ENCODE data around the gene CCDC85B.

Gene CCDC85B

DNA sequence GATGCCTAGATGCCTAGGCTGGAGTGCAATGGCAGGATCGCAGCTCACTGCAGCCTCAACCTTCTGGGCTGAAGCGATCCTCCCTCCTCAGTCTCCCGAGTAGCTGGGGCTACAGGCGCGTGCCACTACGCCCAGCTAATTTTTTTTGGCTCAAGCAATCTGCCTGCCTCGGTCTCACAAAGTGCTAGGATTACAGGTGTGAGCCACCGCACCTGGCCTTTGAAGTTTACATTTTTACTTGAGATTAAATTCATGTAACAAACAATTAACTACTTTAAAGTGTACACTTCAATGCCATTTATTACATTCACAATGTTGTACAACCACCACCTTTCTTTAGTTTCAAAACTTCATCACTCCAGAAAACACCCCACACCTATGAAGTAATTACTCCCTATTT is 13.2 kb downstream of the CCDC85B start:
- H3K4me3 ChIP-seq = no peak overlapping the region
- no peaks in the 10 kb centered on the region for H3K9me3 ChIP-seq
- H3K36me3 ChIP-seq = no peaks in the 10 kb centered on the region
- no peak for TF ChIP-seq Cebpa-rat (IDR thresholded peaks at IDR 0.05)
- H3K4me2 ChIP-seq = peak overlapping the region; percentile 72; the same call in 1 of the 2 replicates
- H3K9ac ChIP-seq = no peak overlapping the region
- H3K27ac ChIP-seq = no peak overlapping the region
- no peaks in the 10 kb centered on the region for H4K20me1 ChIP-seq
- H3K4me1 ChIP-seq = peaks cover 39% of the 10 kb centered on the region
- H3K27me3 ChIP-seq = peaks cover 36% of the 10 kb centered on the region

- Histone ChIP-seq H3K4me2 (no peak overlapping the region), H3K27ac (no peak overlapping the region), H3K9ac (no peak overlapping the region), H3K4me1 (peaks cover 33% of the 10 kb centered on the region), H3K4me3 (no peak overlapping the region), H3K27me3 (peaks cover 7% of the 10 kb centered on the region), H4K20me1 (no peaks in the 10 kb centered on the region), H3K36me3 (no peaks in the 10 kb centered on the region), H3K9me3 (no peaks in the 10 kb centered on the region)
- TF ChIP-seq Cebpa-rat (IDR thresholded peaks at IDR 0.05) = no peak
Observed at GRCh38 chr11:65906602-65907001, 16.1 kb downstream of the CCDC85B start.

- H3K4me1 ChIP-seq = peaks cover 40% of the 10 kb centered on the region
- no peak for TF ChIP-seq Cebpa-rat (IDR thresholded peaks at IDR 0.05)
- H3K9me3 ChIP-seq = no peaks in the 10 kb centered on the region
- H3K27ac ChIP-seq = no peak overlapping the region
- no peak overlapping the region for H3K4me2 ChIP-seq
- no peaks in the 10 kb centered on the region for H3K27me3 ChIP-seq
- H3K4me3 ChIP-seq = no peak overlapping the region
- H3K36me3 ChIP-seq = no peaks in the 10 kb centered on the region
- H3K9ac ChIP-seq = no peak overlapping the region
- H4K20me1 ChIP-seq = no peaks in the 10 kb centered on the region
Observed at GRCh38 chr11:65907878-65908277, 17.4 kb downstream of the CCDC85B start.

- no peak overlapping the region for H3K9ac ChIP-seq
- H3K4me1 ChIP-seq = peaks cover 62% of the 10 kb centered on the region
- 0 out of 2 replicates have a peak overlapping the region, but pooled peaks have one; percentile 27 for H3K27ac ChIP-seq
- H3K4me2 ChIP-seq = peak overlapping the region; percentile 66
- no peaks in the 10 kb centered on the region for H3K36me3 ChIP-seq
- no peaks in the 10 kb centered on the region for H3K9me3 ChIP-seq
- no peak overlapping the region for H3K4me3 ChIP-seq
- TF ChIP-seq Cebpa-rat (IDR thresholded peaks at IDR 0.05) = no peak
- no peaks in the 10 kb centered on the region for H3K27me3 ChIP-seq
- H4K20me1 ChIP-seq = peaks cover 20% of the 10 kb centered on the region; the same call in 1 of the 2 replicates
Observed at GRCh38 chr11:65911682-65912568, 21.5 kb downstream of the CCDC85B start.

DNA sequence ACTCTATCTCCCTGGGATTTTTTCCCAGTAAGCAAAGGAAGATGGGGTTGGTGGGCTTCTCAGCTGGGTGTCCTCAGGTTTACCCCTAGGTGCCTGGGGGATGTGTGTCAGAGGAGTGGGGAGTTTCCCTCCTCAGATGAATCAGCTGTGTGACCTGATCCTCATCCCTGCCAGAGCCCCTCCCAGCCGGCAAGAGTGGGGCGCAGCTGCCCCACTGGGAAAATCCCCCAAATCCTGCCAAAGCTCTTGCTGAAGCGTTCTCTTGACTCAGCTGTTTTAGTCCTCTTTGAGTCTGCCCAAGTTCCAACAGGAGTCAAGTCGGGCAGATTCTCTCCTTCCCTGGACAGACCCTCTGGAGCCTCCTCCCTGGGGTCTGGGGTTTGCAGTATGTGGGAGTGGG is 22.4 kb downstream of the CCDC85B start:
- Histone ChIP-seq H4K20me1 (peaks cover 29% of the 10 kb centered on the region; the same call in 1 of the 2 replicates), H3K4me2 (no peak overlapping the region), H3K27ac (no peak overlapping the region), H3K9me3 (no peaks in the 10 kb centered on the region), H3K4me3 (no peak overlapping the region), H3K36me3 (peaks cover 6% of the 10 kb centered on the region; the same call in 1 of the 2 replicates), H3K9ac (no peak overlapping the region), H3K27me3 (no peaks in the 10 kb centered on the region), H3K4me1 (peaks cover 71% of the 10 kb centered on the region)
- no peak for TF ChIP-seq Cebpa-rat (IDR thresholded peaks at IDR 0.05)

- H3K27ac ChIP-seq = peak overlapping the region; percentile 16
- H3K9ac ChIP-seq = peak overlapping the region; percentile 42; the same call in 1 of the 2 replicates
- no peaks in the 10 kb centered on the region for H3K27me3 ChIP-seq
- no peaks in the 10 kb centered on the region for H3K9me3 ChIP-seq
- peaks cover 34% of the 10 kb centered on the region; the same call in 1 of the 2 replicates for H4K20me1 ChIP-seq
- H3K4me3 ChIP-seq = 0 out of 2 replicates have a peak overlapping the region, but pooled peaks have one; percentile 35
- peaks cover 67% of the 10 kb centered on the region for H3K4me1 ChIP-seq
- no peak for TF ChIP-seq Cebpa-rat (IDR thresholded peaks at IDR 0.05)
- H3K36me3 ChIP-seq = peaks cover 6% of the 10 kb centered on the region; the same call in 1 of the 2 replicates
- peak overlapping the region; percentile 96 for H3K4me2 ChIP-seq
Observed at GRCh38 chr11:65915101-65915820, 24.8 kb downstream of the CCDC85B start.

DNA sequence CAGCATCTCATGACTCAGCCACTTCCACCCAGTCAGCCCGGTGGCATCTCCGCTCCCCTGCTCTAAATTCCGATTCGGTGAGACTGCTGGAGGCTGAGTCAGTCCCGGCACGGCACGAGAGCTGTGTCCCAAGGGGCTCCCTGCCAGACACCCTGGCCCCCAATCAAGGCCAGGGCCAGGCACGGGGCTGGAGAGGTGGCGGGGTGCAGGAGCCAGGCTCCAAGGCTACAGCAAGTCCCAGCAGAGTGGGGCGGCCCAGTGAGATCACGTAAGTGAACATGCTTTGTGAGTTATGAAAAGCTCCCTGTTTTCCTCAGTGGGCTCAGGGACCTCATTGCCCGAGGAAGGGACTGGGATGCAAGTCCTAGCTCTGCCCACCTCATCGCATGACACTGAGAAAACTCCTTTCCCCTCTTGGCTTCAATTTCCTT is 25.4 kb downstream of the CCDC85B start:
- Histone ChIP-seq H4K20me1 (peaks cover 37% of the 10 kb centered on the region; the same call in 1 of the 2 replicates), H3K36me3 (peaks cover 7% of the 10 kb centered on the region; the same call in 1 of the 2 replicates), H3K4me2 (peak overlapping the region; percentile 96), H3K27ac (peak overlapping the region; percentile 16), H3K4me3 (peak overlapping the region; percentile 35; the same call in 1 of the 2 replicates), H3K4me1 (peaks cover 72% of the 10 kb centered on the region), H3K9me3 (no peaks in the 10 kb centered on the region), H3K9ac (peak overlapping the region; percentile 42; the same call in 1 of the 2 replicates), H3K27me3 (no peaks in the 10 kb centered on the region)
- no peak for TF ChIP-seq Cebpa-rat (IDR thresholded peaks at IDR 0.05)

DNA sequence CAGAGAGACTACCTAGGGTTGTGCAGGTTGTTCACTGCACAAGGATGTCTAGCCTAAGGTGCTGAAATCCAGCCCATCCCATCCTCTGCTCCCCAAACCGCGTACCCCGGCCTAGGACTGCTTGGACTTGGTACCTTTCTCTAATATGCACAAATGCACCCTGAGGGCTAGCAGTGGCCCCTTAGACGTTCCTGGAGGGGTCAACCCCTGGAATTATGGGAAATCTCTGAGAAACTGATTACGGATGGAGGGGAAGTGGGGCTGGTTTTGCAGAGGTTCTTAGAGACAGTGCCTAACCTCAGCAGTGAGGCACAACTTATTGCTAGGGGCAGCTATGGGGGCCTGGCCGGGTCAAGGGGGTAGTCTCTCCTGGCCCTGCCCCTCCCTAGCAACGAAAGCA is 25.9 kb downstream of the CCDC85B start:
- Histone ChIP-seq H3K27me3 (no peaks in the 10 kb centered on the region), H3K9me3 (no peaks in the 10 kb centered on the region), H3K36me3 (peaks cover 12% of the 10 kb centered on the region; the same call in 1 of the 2 replicates), H3K9ac (0 out of 2 replicates have a peak overlapping the region, but pooled peaks have one; percentile 42), H3K4me2 (peak overlapping the region; percentile 96), H3K4me3 (0 out of 2 replicates have a peak overlapping the region, but pooled peaks have one; percentile 35), H4K20me1 (peaks cover 37% of the 10 kb centered on the region; the same call in 1 of the 2 replicates), H3K27ac (0 out of 2 replicates have a peak overlapping the region, but pooled peaks have one; percentile 16), H3K4me1 (peaks cover 71% of the 10 kb centered on the region)
- TF ChIP-seq Cebpa-rat (IDR thresholded peaks at IDR 0.05) = no peak

- Histone ChIP-seq H3K4me1 (peaks cover 65% of the 10 kb centered on the region), H4K20me1 (peaks cover 37% of the 10 kb centered on the region; the same call in 1 of the 2 replicates), H3K36me3 (peaks cover 17% of the 10 kb centered on the region), H3K27ac (no peak overlapping the region), H3K4me2 (peak overlapping the region; percentile 96), H3K9ac (no peak overlapping the region), H3K27me3 (no peaks in the 10 kb centered on the region), H3K4me3 (peak overlapping the region; percentile 96; the same call in 1 of the 2 replicates), H3K9me3 (no peaks in the 10 kb centered on the region)
- TF ChIP-seq Cebpa-rat (IDR thresholded peaks at IDR 0.05) = no peak
Observed at GRCh38 chr11:65917077-65917433, 26.6 kb downstream of the CCDC85B start.

Measured in BLaER1 (cell line).